Measurements from ENCODE around the gene STRIP2. TPM values are rescaled to one million over a fixed set of nuclear protein-coding genes. Genes with fewer than 3 reads are reported as not detected.

The STRIP2 gene
- total RNA-seq, 4 donors from 2014 or later, result 14.3 to 43.9 (median 24.7) TPM

DNA sequence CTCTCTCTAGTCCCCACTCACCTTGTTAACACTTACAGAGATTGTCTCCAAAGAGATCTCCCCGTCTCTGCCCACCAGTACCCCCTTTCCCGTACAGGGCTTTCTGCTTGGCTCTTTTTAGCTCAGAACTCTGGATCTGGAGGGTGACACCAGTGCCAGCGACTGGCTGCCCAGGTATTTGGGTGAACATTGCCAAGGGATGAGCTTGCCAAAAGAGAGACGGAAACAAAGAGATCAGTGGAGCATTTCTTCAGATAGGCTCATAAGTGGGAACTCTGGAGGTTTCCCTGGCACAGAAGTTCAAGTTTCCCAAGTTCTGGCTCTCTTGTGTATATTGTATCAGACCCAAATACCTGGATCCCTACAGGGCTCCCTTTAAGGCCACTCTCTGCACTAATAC, 30.0 kb downstream of the STRIP2 start:
- no peaks in the 10 kb centered on the region for H3K9me3 ChIP-seq
- DNase-seq (no peak), ATAC-seq (no peak)
- TF ChIP-seq, protein P1, sequence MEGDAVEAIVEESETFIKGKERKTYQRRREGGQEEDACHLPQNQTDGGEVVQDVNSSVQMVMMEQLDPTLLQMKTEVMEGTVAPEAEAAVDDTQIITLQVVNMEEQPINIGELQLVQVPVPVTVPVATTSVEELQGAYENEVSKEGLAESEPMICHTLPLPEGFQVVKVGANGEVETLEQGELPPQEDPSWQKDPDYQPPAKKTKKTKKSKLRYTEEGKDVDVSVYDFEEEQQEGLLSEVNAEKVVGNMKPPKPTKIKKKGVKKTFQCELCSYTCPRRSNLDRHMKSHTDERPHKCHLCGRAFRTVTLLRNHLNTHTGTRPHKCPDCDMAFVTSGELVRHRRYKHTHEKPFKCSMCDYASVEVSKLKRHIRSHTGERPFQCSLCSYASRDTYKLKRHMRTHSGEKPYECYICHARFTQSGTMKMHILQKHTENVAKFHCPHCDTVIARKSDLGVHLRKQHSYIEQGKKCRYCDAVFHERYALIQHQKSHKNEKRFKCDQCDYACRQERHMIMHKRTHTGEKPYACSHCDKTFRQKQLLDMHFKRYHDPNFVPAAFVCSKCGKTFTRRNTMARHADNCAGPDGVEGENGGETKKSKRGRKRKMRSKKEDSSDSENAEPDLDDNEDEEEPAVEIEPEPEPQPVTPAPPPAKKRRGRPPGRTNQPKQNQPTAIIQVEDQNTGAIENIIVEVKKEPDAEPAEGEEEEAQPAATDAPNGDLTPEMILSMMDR (IDR thresholded peaks at IDR 0.05 in 4 of 5, conservative IDR thresholded peaks at IDR 0.05 in 1 of 5), result no peak
- no peak for TF ChIP-seq POLR2A (IDR thresholded peaks at IDR 0.05)
- in situ Hi-C loops (cut with MboI; ENCODE audit: low sequenced_read_pairs in 4 of 4), result loop anchor here in 2 of 4 donors (10.0 to 25.0 kb wide), 2 partner anchors 249 to 252 kb away; no protein-coding TSS in a partner anchor
- no peak overlapping the region for H3K4me3 ChIP-seq
- H3K27ac ChIP-seq, result peak overlapping the region in 1 of 4 donors; percentile 54
- H3K36me3 ChIP-seq, result peaks cover 0 to 40% of the 10 kb centered on the region in 2 donors
- H3K4me1 ChIP-seq, result peaks cover 36 to 40% of the 10 kb centered on the region in 2 donors
- intact Hi-C loops (cut with DNase I; ENCODE audit: low total_unique reads), result no loop called here
- no peaks in the 10 kb centered on the region for H3K27me3 ChIP-seq

DNA sequence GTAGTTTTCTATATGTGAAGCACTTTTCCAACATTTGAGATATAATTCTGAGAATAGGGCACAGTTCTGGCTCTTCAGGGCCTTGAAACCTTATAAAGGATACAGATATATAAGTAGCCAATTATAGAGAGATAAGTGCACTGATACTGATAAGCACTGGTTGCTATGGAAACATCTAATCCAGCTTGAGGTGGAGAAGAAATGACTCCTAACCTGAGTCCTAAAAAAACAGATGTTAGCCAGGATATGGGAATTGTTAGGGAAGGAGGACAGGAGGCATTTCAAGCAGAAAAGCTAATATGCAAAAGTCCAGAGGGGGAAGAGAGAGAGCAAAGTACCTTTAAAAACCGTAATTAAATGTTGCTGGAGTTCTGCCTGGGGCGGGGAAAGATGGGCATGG, 30.8 kb downstream of the STRIP2 start:
- Histone ChIP-seq H3K4me1 (peaks cover 38 to 40% of the 10 kb centered on the region in 2 donors), H3K27ac (no peak overlapping the region), H3K36me3 (peaks cover 0 to 31% of the 10 kb centered on the region in 2 donors), H3K4me3 (no peak overlapping the region), H3K27me3 (no peaks in the 10 kb centered on the region), H3K9me3 (no peaks in the 10 kb centered on the region)
- TF ChIP-seq, protein P1 (IDR thresholded peaks at IDR 0.05 in 4 of 5, conservative IDR thresholded peaks at IDR 0.05 in 1 of 5), result no peak
- no peak for TF ChIP-seq POLR2A (IDR thresholded peaks at IDR 0.05)
- intact Hi-C loops (cut with DNase I; ENCODE audit: low total_unique reads), result no loop called here
- ATAC-seq (no peak), DNase-seq (no peak)
- in situ Hi-C loops (cut with MboI; ENCODE audit: low sequenced_read_pairs in 4 of 4), result loop anchor here in 2 of 4 donors (10.0 to 25.0 kb wide), 2 partner anchors 250 to 253 kb away; no protein-coding TSS in a partner anchor

DNA sequence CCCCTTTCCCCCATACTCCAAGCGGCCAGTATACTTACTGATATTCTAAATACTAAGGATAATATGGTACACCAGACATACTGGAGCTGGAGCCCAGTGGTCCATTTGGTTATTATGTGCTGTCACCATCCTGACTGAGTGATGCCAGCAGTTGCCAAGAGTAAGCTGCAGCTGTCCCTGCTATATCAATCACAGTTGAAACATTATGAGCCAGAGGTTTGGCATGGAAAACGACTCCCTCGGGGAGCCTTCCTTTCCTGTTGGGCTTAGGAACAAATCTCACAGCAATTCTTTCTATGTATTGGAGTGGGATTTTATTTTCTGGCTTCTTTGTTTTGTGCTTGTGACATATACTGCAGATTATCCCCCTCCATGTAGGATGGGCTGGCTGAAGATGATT, 32.6 kb downstream of the STRIP2 start:
- Histone ChIP-seq H3K9me3 (no peaks in the 10 kb centered on the region), H3K36me3 (peaks cover 0 to 14% of the 10 kb centered on the region in 2 donors), H3K4me1 (peaks cover 38 to 40% of the 10 kb centered on the region in 2 donors), H3K27ac (peak overlapping the region; percentile 67 to 77 (median 76)), H3K4me3 (no peak overlapping the region), H3K27me3 (no peaks in the 10 kb centered on the region)
- peak; percentile 89 to 94 for ATAC-seq
- intact Hi-C loops (cut with DNase I; ENCODE audit: low total_unique reads), result no loop called here
- no peak for TF ChIP-seq POLR2A (IDR thresholded peaks at IDR 0.05)
- TF ChIP-seq, protein P1 (IDR thresholded peaks at IDR 0.05 in 4 of 5, conservative IDR thresholded peaks at IDR 0.05 in 1 of 5), result no peak
- peak; percentile 57 to 73 for DNase-seq
- in situ Hi-C loops (cut with MboI; ENCODE audit: low sequenced_read_pairs in 4 of 4), result loop anchor here in 2 of 4 donors (10.0 to 25.0 kb wide), 2 partner anchors 252 to 254 kb away; no protein-coding TSS in a partner anchor

DNA sequence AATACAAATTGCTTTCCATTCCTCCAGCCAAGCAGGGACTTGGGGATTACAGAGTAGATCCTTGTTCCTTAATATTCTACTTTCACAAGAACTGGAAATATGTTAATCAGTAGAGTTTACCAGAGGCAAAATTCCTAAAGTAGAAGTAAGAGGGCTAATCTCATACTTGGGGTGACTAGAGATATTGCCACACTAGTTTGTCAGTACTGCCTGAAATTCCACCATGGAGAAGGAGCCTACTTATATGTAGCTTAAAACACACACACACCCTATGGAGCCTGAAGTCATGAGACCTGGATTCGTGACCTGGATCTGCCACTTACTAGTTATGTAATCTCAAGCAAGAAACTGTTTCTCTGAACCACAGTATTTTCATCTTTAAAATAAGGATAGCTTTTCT, 33.9 kb downstream of the STRIP2 start:
- Histone ChIP-seq H3K36me3 (peaks cover 0 to 7% of the 10 kb centered on the region in 2 donors), H3K27me3 (no peaks in the 10 kb centered on the region), H3K4me3 (no peak overlapping the region), H3K4me1 (peaks cover 38 to 40% of the 10 kb centered on the region in 2 donors), H3K9me3 (no peaks in the 10 kb centered on the region), H3K27ac (peak overlapping the region; percentile 6 to 77 (median 71))
- TF ChIP-seq, protein P1 (IDR thresholded peaks at IDR 0.05 in 4 of 5, conservative IDR thresholded peaks at IDR 0.05 in 1 of 5), result no peak
- no peak for TF ChIP-seq POLR2A (IDR thresholded peaks at IDR 0.05)
- intact Hi-C loops (cut with DNase I; ENCODE audit: low total_unique reads) (no loop called here), in situ Hi-C loops (cut with MboI; ENCODE audit: low sequenced_read_pairs in 4 of 4) (loop anchor here in 2 of 4 donors (10.0 to 25.0 kb wide), 2 partner anchors 253 to 256 kb away; no protein-coding TSS in a partner anchor)
- no peak for DNase-seq
- peak in 1 of 2 donors; percentile 37 for ATAC-seq

Measured in gastrocnemius medialis (tissue), 4 donors.